WTC11 (cell line): ENCODE results near the gene TESK2. TPM values are rescaled to one million over a fixed set of nuclear protein-coding genes. Genes with fewer than 3 reads are reported as not detected.
A peak's percentile ranks its signal among the peaks of the same experiment; 100 is the strongest.

ENCODE experiments used
- ATAC-seq: fragments of 200-7000 bp; cut with Tn5 transposase; 2 replicates; pipeline ENCODE4 v1.10.0; 2021; ENCODE audit warnings: mild to moderate bottlenecking, moderate library complexity
- CTCF ChIA-PET: fragments of 300-600 bp; sonication (Branson Sonifier 250); formaldehyde crosslinking; loops from one replicate; lab custom pipeline; 2021; ENCODE audit warnings: antibody characterized with exemption; lab: Charles Lee
- POLR2A ChIA-PET: fragments of 350-600 bp; sonication (Branson Sonifier 250); formaldehyde crosslinking; loops from one replicate; lab custom pipeline; 2021; ENCODE audit warnings: antibody characterized with exemption; lab: Charles Lee
- DNase-seq: peaks from one replicate; pipeline ENCODE4 v3.0.0; 2021; ENCODE audit warnings: low spot score
- H3K27ac Mint-ChIP-seq: 2 replicates; pipeline ENCODE4 v1.8.0; 2021; ENCODE audit warnings: mixed read lengths
- H3K27me3 Mint-ChIP-seq: 2 replicates; pipeline ENCODE4 v1.8.0; 2021; ENCODE audit warnings: low read depth, mild to moderate bottlenecking, moderate library complexity, mixed read lengths
- H3K36me3 Mint-ChIP-seq: 2 replicates; pipeline ENCODE4 v1.8.0; 2021; ENCODE audit warnings: mixed read lengths
- H3K4me1 Mint-ChIP-seq: 2 replicates; pipeline ENCODE4 v1.8.0; 2022; ENCODE audit warnings: mixed read lengths
- H3K4me3 Mint-ChIP-seq: 2 replicates; pipeline ENCODE4 v1.8.0; 2021; ENCODE audit warnings: mild to moderate bottlenecking, moderate library complexity, mixed read lengths
- H3K9me3 Mint-ChIP-seq: 2 replicates; pipeline ENCODE4 v1.8.0; 2021; ENCODE audit warnings: mixed read lengths
- CREM ChIP-seq: sonication (generic); formaldehyde crosslinking; IDR thresholded peaks from 2 replicates; pipeline ENCODE4 v1.8.1; 2022; ENCODE audit warnings: mild to moderate bottlenecking, missing genetic modification reagents, moderate library complexity
- E2F1 ChIP-seq: sonication (generic); formaldehyde crosslinking; IDR thresholded peaks from 2 replicates; pipeline ENCODE4 v1.8.0; 2022; ENCODE audit warnings: mild to moderate bottlenecking, missing genetic modification reagents
- ELF4 ChIP-seq: sonication (generic); formaldehyde crosslinking; IDR thresholded peaks from 2 replicates; pipeline ENCODE4 v1.8.1; 2022; ENCODE audit warnings: low read depth, mild to moderate bottlenecking, moderate library complexity, missing genetic modification reagents
- GTF2I ChIP-seq: fragments of 250-450 bp; sonication (Bioruptor Pico); conservative IDR thresholded peaks from 2 replicates; pipeline ENCODE4 v1.4.0; 2021; ENCODE audit warnings: mild to moderate bottlenecking
- JAZF1 ChIP-seq: fragments of 250-450 bp; sonication (Bioruptor Pico); IDR thresholded peaks from 2 replicates; pipeline ENCODE4 v1.9.0; 2021; ENCODE audit warnings: moderate library complexity, mild to moderate bottlenecking, inconsistent platforms
- JUN ChIP-seq: sonication (generic); formaldehyde crosslinking; IDR thresholded peaks from 2 replicates; pipeline ENCODE4 v1.8.0; 2023; ENCODE audit warnings: mild to moderate bottlenecking, missing genetic modification reagents
- MXD4 ChIP-seq: fragments of 250-450 bp; sonication (Bioruptor Pico); IDR thresholded peaks from 2 replicates; pipeline ENCODE4 v1.8.0; 2021; ENCODE audit warnings: mild to moderate bottlenecking, moderate library complexity, borderline replicate concordance
- NR2C2 ChIP-seq: sonication (generic); formaldehyde crosslinking; IDR thresholded peaks from 2 replicates; pipeline ENCODE4 v1.8.0; 2022; ENCODE audit warnings: mild to moderate bottlenecking, missing genetic modification reagents
- NR3C1 ChIP-seq: sonication (generic); formaldehyde crosslinking; conservative IDR thresholded peaks from 2 replicates; pipeline ENCODE4 v1.8.1; 2023; ENCODE audit warnings: low read depth, mild to moderate bottlenecking, missing genetic modification reagents
- OVOL2 ChIP-seq: fragments of 250-450 bp; sonication (Bioruptor Pico); IDR thresholded peaks from 2 replicates; pipeline ENCODE4 v1.9.0; 2021; ENCODE audit warnings: mild to moderate bottlenecking, borderline replicate concordance
- RELA ChIP-seq: sonication (generic); formaldehyde crosslinking; IDR thresholded peaks from 2 replicates; pipeline ENCODE4 v1.8.1; 2022; ENCODE audit warnings: missing genetic modification reagents, mild to moderate bottlenecking, borderline replicate concordance
- SMAD4 ChIP-seq: sonication (generic); formaldehyde crosslinking; IDR thresholded peaks from 2 replicates; pipeline ENCODE4 v1.8.0; 2022; ENCODE audit warnings: mild to moderate bottlenecking, missing genetic modification reagents
- SOX15 ChIP-seq: fragments of 250-450 bp; sonication (Bioruptor Pico); IDR thresholded peaks from 2 replicates; pipeline ENCODE4 v1.9.0; 2021; ENCODE audit warnings: mild to moderate bottlenecking
- TEAD1 ChIP-seq: sonication (generic); formaldehyde crosslinking; IDR thresholded peaks from 2 replicates; pipeline ENCODE4 v1.8.0; 2022; ENCODE audit warnings: mild to moderate bottlenecking, missing genetic modification reagents
- ZBTB21 ChIP-seq: sonication (generic); formaldehyde crosslinking; IDR thresholded peaks from 2 replicates; pipeline ENCODE4 v1.8.1; 2023; ENCODE audit warnings: mild to moderate bottlenecking, missing genetic modification reagents, borderline replicate concordance
- ZNF396 ChIP-seq: fragments of 250-450 bp; sonication (Bioruptor Pico); IDR thresholded peaks from 2 replicates; pipeline ENCODE4 v1.8.0; 2021; ENCODE audit warnings: mild to moderate bottlenecking, moderate library complexity, borderline replicate concordance
- total RNA-seq: library from RNA; stranded (reverse); gene quantifications from 3 replicates; pipeline ENCODE4 v1.2.3, GENCODE V29; 2021
- TF ChIP-seq, protein P1 (sequence below): fragments of 250-450 bp; sonication (Bioruptor Pico); IDR thresholded peaks from 2 replicates; pipeline ENCODE4 v1.8.0; 2021; ENCODE audit warnings: mild to moderate bottlenecking
- TF ChIP-seq, protein P2 (sequence below): fragments of 250-450 bp; sonication (Bioruptor Pico); IDR thresholded peaks from 2 replicates; pipeline ENCODE4 v1.9.0; 2021; ENCODE audit warnings: moderate library complexity, mild to moderate bottlenecking, inconsistent platforms, borderline replicate concordance
- TF ChIP-seq, protein P3 (sequence below): sonication (generic); formaldehyde crosslinking; IDR thresholded peaks from 2 replicates; pipeline ENCODE4 v1.8.0; 2022; ENCODE audit warnings: mild to moderate bottlenecking, missing genetic modification reagents
- TF ChIP-seq, protein P4 (sequence below): sonication (generic); formaldehyde crosslinking; IDR thresholded peaks from 2 replicates; pipeline ENCODE4 v1.8.0; 2023; ENCODE audit warnings: mild to moderate bottlenecking, missing genetic modification reagents

Gene TESK2
- total RNA-seq, 1 experiment from 2014 or later, result 13.3 TPM

- CTCF ChIA-PET, result interaction anchor here (1.3 kb wide), 1 partner anchor 96 kb away, joined by 3 read pairs; no protein-coding TSS in a partner anchor
- POLR2A ChIA-PET, result no interaction called here
- Mint-ChIP-seq H3K27ac (no peak overlapping the region), H3K27me3 (no peaks in the 10 kb centered on the region), H3K9me3 (no peaks in the 10 kb centered on the region), H3K4me1 (peaks cover 24% of the 10 kb centered on the region), H3K4me3 (no peak overlapping the region), H3K36me3 (no peaks in the 10 kb centered on the region)
- TF ChIP-seq OVOL2 (CRISPR knock-in tag), result no peak
- no peak for TF ChIP-seq JAZF1 (CRISPR knock-in tag)
- no peak for TF ChIP-seq ELF4 (CRISPR knock-in tag)
- TF ChIP-seq ZNF396, result no peak
- no peak for TF ChIP-seq MXD4
- TF ChIP-seq RELA (CRISPR knock-in tag), result no peak
- no peak for TF ChIP-seq CREM
- TF ChIP-seq JUN, result no peak
- TF ChIP-seq, protein P1, sequence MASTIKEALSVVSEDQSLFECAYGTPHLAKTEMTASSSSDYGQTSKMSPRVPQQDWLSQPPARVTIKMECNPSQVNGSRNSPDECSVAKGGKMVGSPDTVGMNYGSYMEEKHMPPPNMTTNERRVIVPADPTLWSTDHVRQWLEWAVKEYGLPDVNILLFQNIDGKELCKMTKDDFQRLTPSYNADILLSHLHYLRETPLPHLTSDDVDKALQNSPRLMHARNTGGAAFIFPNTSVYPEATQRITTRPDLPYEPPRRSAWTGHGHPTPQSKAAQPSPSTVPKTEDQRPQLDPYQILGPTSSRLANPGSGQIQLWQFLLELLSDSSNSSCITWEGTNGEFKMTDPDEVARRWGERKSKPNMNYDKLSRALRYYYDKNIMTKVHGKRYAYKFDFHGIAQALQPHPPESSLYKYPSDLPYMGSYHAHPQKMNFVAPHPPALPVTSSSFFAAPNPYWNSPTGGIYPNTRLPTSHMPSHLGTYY (CRISPR knock-in tag), result no peak
- TF ChIP-seq SMAD4 (CRISPR knock-in tag), result no peak
- TF ChIP-seq, protein P2, sequence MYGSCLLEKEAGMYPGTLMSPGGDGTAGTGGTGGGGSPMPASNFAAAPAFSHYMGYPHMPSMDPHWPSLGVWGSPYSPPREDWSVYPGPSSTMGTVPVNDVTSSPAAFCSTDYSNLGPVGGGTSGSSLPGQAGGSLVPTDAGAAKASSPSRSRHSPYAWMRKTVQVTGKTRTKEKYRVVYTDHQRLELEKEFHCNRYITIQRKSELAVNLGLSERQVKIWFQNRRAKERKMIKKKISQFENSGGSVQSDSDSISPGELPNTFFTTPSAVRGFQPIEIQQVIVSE (CRISPR knock-in tag), result no peak
- no peak for TF ChIP-seq ZBTB21 (CRISPR knock-in tag)
- TF ChIP-seq, protein P3, sequence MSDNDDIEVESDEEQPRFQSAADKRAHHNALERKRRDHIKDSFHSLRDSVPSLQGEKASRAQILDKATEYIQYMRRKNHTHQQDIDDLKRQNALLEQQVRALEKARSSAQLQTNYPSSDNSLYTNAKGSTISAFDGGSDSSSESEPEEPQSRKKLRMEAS (CRISPR knock-in tag), result no peak
- TF ChIP-seq E2F1, result no peak
- no peak for TF ChIP-seq GTF2I (CRISPR knock-in tag)
- TF ChIP-seq, protein P4, sequence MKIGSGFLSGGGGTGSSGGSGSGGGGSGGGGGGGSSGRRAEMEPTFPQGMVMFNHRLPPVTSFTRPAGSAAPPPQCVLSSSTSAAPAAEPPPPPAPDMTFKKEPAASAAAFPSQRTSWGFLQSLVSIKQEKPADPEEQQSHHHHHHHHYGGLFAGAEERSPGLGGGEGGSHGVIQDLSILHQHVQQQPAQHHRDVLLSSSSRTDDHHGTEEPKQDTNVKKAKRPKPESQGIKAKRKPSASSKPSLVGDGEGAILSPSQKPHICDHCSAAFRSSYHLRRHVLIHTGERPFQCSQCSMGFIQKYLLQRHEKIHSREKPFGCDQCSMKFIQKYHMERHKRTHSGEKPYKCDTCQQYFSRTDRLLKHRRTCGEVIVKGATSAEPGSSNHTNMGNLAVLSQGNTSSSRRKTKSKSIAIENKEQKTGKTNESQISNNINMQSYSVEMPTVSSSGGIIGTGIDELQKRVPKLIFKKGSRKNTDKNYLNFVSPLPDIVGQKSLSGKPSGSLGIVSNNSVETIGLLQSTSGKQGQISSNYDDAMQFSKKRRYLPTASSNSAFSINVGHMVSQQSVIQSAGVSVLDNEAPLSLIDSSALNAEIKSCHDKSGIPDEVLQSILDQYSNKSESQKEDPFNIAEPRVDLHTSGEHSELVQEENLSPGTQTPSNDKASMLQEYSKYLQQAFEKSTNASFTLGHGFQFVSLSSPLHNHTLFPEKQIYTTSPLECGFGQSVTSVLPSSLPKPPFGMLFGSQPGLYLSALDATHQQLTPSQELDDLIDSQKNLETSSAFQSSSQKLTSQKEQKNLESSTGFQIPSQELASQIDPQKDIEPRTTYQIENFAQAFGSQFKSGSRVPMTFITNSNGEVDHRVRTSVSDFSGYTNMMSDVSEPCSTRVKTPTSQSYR (CRISPR knock-in tag), result no peak
- TF ChIP-seq NR3C1 (CRISPR knock-in tag), result no peak
- ATAC-seq, result no peak
- DNase-seq, result no peak
Observed at GRCh38 chr1:45456531-45456930, 34.4 kb downstream of the TESK2 start.

DNA sequence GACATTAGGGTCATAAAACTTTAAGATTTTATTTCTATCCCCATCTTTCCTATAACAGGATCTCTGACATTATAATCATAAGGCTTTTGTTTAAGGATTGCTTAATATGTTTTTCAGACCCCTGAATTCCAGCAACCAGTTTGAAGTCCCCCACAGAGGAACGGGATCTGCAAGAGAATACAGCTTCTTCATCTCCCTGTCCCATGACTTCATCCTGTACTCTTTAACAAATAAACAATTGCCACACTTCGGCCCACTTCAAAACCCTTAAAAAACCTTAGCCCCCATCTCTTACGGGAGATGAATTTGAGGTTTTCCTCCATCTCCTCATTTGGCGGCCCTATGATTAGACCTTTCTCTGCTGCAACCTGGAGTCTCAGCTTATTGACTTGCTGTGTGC, 35.8 kb downstream of the TESK2 start:
- DNase-seq (no peak), ATAC-seq (no peak)
- POLR2A ChIA-PET, result interaction anchor here (0.5 kb wide), 1 partner anchor 13 kb away, joined by 6 read pairs; no protein-coding TSS in a partner anchor
- Mint-ChIP-seq H3K9me3 (no peaks in the 10 kb centered on the region), H3K27ac (peak overlapping the region; percentile 14; the same call in 1 of the 2 replicates), H3K4me3 (no peak overlapping the region), H3K36me3 (no peaks in the 10 kb centered on the region), H3K27me3 (no peaks in the 10 kb centered on the region), H3K4me1 (peaks cover 24% of the 10 kb centered on the region)
- TF ChIP-seq CREM (no peak), MXD4 (no peak), NR2C2 (CRISPR knock-in tag) (no peak), TEAD1 (no peak), SOX15 (CRISPR knock-in tag) (no peak)
- CTCF ChIA-PET, result interaction anchor here (1.3 kb wide), 1 partner anchor 94 kb away, joined by 3 read pairs; no protein-coding TSS in a partner anchor
